ENCODE measurements around the gene MOAP1. TPM values are rescaled to one million over a fixed set of nuclear protein-coding genes. Genes with fewer than 3 reads are reported as not detected.
"Not testable (repeated sequence)": the region's sequence is repeated elsewhere in the genome, so short reads cannot be mapped to it uniquely, and the experiment has no call there.

MOAP1 gene
- total and polyA plus RNA-seq, 2 experiments from 2014 or later = 27.3 to 36.2 TPM

- no peaks in the 10 kb centered on the region for H3K36me3 ChIP-seq (replicated peaks; ENCODE audit: insufficient read depth, low read depth)
- H3K27me3 ChIP-seq = no peaks in the 10 kb centered on the region
- H3K4me1 ChIP-seq (ENCODE audit: insufficient read depth) = no peaks in the 10 kb centered on the region
- no peaks in the 10 kb centered on the region for H3K9me3 ChIP-seq (ENCODE audit: low read depth)
- TF ChIP-seq EZH2 (IDR thresholded peaks at IDR 0.05; ENCODE audit: borderline replicate concordance) = no peak
- no peak for TF ChIP-seq EZH2phosphoT487 (IDR thresholded peaks at IDR 0.05; ENCODE audit: low read depth, severe bottlenecking, unreplicated experiment)
- no peak for TF ChIP-seq CTCF (IDR thresholded peaks at IDR 0.05; ENCODE audit: poor library complexity)
- H3K27ac ChIP-seq = no peak overlapping the region
- no peak overlapping the region for H3K4me2 ChIP-seq
- H4K20me1 ChIP-seq (ENCODE audit: insufficient read depth, poor library complexity, severe bottlenecking) = no peaks in the 10 kb centered on the region
- H3K4me3 ChIP-seq = no peak overlapping the region
- H2AFZ ChIP-seq = no peak overlapping the region
- DNase-seq (ENCODE audit: low spot score) = no peak
- H3K9me2 ChIP-seq (replicated peaks; ENCODE audit: insufficient read depth) = no peaks in the 10 kb centered on the region
- 88% methylated on average over 6 of the region's 6 CpGs for WGBS (ENCODE audit: low lambda C conversion rate, missing lambda C conversion rate)
- H3K79me2 ChIP-seq = no peaks in the 10 kb centered on the region
Measured at GRCh38 chr14:93175492-93175891, 9.2 kb downstream of the MOAP1 start.

GRCh38 chr14:93174731-93175130 lies 10.0 kb downstream of the MOAP1 start:
- H3K4me3 ChIP-seq; H3K79me2 ChIP-seq; H3K9me2 ChIP-seq (replicated peaks; ENCODE audit: insufficient read depth); H3K4me1 ChIP-seq (ENCODE audit: insufficient read depth); H3K9me3 ChIP-seq (ENCODE audit: low read depth); H3K27me3 ChIP-seq; H2AFZ ChIP-seq; H3K36me3 ChIP-seq (replicated peaks; ENCODE audit: insufficient read depth, low read depth); DNase-seq (ENCODE audit: low spot score); H3K27ac ChIP-seq; H3K4me2 ChIP-seq; H4K20me1 ChIP-seq (ENCODE audit: insufficient read depth, poor library complexity, severe bottlenecking): not testable (repeated sequence)
- WGBS (ENCODE audit: low lambda C conversion rate, missing lambda C conversion rate) = 85% methylated on average over 5 of the region's 5 CpGs

GRCh38 chr14:93173943-93174395 lies 10.7 kb downstream of the MOAP1 start:
- no peaks in the 10 kb centered on the region for H3K36me3 ChIP-seq (replicated peaks; ENCODE audit: insufficient read depth, low read depth)
- no peak overlapping the region for H3K27ac ChIP-seq

GRCh38 chr14:93171376-93171775 lies 13.3 kb downstream of the MOAP1 start:
- TF ChIP-seq EZH2 (IDR thresholded peaks at IDR 0.05; ENCODE audit: borderline replicate concordance) (no peak), CTCF (IDR thresholded peaks at IDR 0.05; ENCODE audit: poor library complexity) (no peak), EZH2phosphoT487 (IDR thresholded peaks at IDR 0.05; ENCODE audit: low read depth, severe bottlenecking, unreplicated experiment) (no peak)
- Histone ChIP-seq H2AFZ (no peak overlapping the region), H3K9me2 (replicated peaks; ENCODE audit: insufficient read depth) (no peaks in the 10 kb centered on the region), H3K4me2 (no peak overlapping the region), H3K9me3 (ENCODE audit: low read depth) (no peaks in the 10 kb centered on the region), H3K27me3 (no peaks in the 10 kb centered on the region), H3K27ac (no peak overlapping the region), H3K4me3 (no peak overlapping the region), H4K20me1 (ENCODE audit: insufficient read depth, poor library complexity, severe bottlenecking) (no peaks in the 10 kb centered on the region), H3K79me2 (no peaks in the 10 kb centered on the region), H3K36me3 (replicated peaks; ENCODE audit: insufficient read depth, low read depth) (no peaks in the 10 kb centered on the region), H3K4me1 (ENCODE audit: insufficient read depth) (no peaks in the 10 kb centered on the region)
- DNase-seq (ENCODE audit: low spot score) = no peak
- WGBS (ENCODE audit: low lambda C conversion rate, missing lambda C conversion rate) = 90% methylated on average over 4 of the region's 4 CpGs

More at GRCh38 chr14:93173943-93174395, 10.7 kb downstream of the MOAP1 start:
- no peaks in the 10 kb centered on the region for H3K9me3 ChIP-seq (ENCODE audit: low read depth)
- H3K9me2 ChIP-seq (replicated peaks; ENCODE audit: insufficient read depth) = no peaks in the 10 kb centered on the region
- DNase-seq (ENCODE audit: low spot score) = peak; percentile 48
- TF ChIP-seq EZH2 (IDR thresholded peaks at IDR 0.05; ENCODE audit: borderline replicate concordance) (no peak), EZH2phosphoT487 (IDR thresholded peaks at IDR 0.05; ENCODE audit: low read depth, severe bottlenecking, unreplicated experiment) (no peak), CTCF (IDR thresholded peaks at IDR 0.05; ENCODE audit: poor library complexity) (no peak)
- no peaks in the 10 kb centered on the region for H4K20me1 ChIP-seq (ENCODE audit: insufficient read depth, poor library complexity, severe bottlenecking)
- no peaks in the 10 kb centered on the region for H3K4me1 ChIP-seq (ENCODE audit: insufficient read depth)
- H3K79me2 ChIP-seq = no peaks in the 10 kb centered on the region
- no peak overlapping the region for H3K4me3 ChIP-seq
- H3K4me2 ChIP-seq = no peak overlapping the region
- H2AFZ ChIP-seq = no peak overlapping the region
- WGBS (ENCODE audit: low lambda C conversion rate, missing lambda C conversion rate) = 35% methylated on average over 10 of the region's 10 CpGs
- H3K27me3 ChIP-seq = no peaks in the 10 kb centered on the region

GRCh38 chr14:93170141-93170540 lies 14.6 kb downstream of the MOAP1 start:
- not testable (repeated sequence) for H3K4me3 ChIP-seq; DNase-seq (ENCODE audit: low spot score); H3K36me3 ChIP-seq (replicated peaks; ENCODE audit: insufficient read depth, low read depth); H2AFZ ChIP-seq; H3K9me2 ChIP-seq (replicated peaks; ENCODE audit: insufficient read depth); H3K9me3 ChIP-seq (ENCODE audit: low read depth); H3K27ac ChIP-seq; H4K20me1 ChIP-seq (ENCODE audit: insufficient read depth, poor library complexity, severe bottlenecking); H3K27me3 ChIP-seq; H3K4me2 ChIP-seq; H3K79me2 ChIP-seq; H3K4me1 ChIP-seq (ENCODE audit: insufficient read depth)
- WGBS (ENCODE audit: low lambda C conversion rate, missing lambda C conversion rate) = 96% methylated on average over 14 of the region's 20 CpGs

GRCh38 chr14:93169619-93170018 lies 15.1 kb downstream of the MOAP1 start:
- H3K79me2 ChIP-seq; H3K9me2 ChIP-seq (replicated peaks; ENCODE audit: insufficient read depth); H3K36me3 ChIP-seq (replicated peaks; ENCODE audit: insufficient read depth, low read depth); DNase-seq (ENCODE audit: low spot score); H3K4me2 ChIP-seq; H3K9me3 ChIP-seq (ENCODE audit: low read depth); H4K20me1 ChIP-seq (ENCODE audit: insufficient read depth, poor library complexity, severe bottlenecking); H3K4me1 ChIP-seq (ENCODE audit: insufficient read depth); H3K27me3 ChIP-seq; H3K4me3 ChIP-seq; H3K27ac ChIP-seq; H2AFZ ChIP-seq: not testable (repeated sequence)
- WGBS (ENCODE audit: low lambda C conversion rate, missing lambda C conversion rate) = 90% methylated on average over 6 of the region's 6 CpGs
